Large intestine (tissue), 3 donors: ENCODE measurements around the gene ATP2C2. TPM values are rescaled to one million over a fixed set of nuclear protein-coding genes. Genes with fewer than 3 reads are reported as not detected.

Source experiments
- DNase-seq, 2 donors: peaks; one replicate each; pipeline versions ENCODE4 v3.0.0 to v3.0.0-alpha.2; 2013
- H3K27ac ChIP-seq: one replicate; pipeline ENCODE4 v1.5.1; 2013; ENCODE audit warnings: low read length
- H3K27me3 ChIP-seq: 2 replicates; pipeline ENCODE4 v1.6.1; 2013; ENCODE audit warnings: low read length; ENCODE audit not compliant: control insufficient read depth, insufficient read depth
- H3K36me3 ChIP-seq: 2 replicates; pipeline ENCODE4 v1.6.1; 2013; ENCODE audit warnings: low read length; ENCODE audit not compliant: control insufficient read depth, insufficient read depth
- H3K4me1 ChIP-seq: one replicate; pipeline ENCODE4 v1.6.1; 2013; ENCODE audit warnings: low read length; ENCODE audit not compliant: control insufficient read depth, insufficient read depth
- H3K4me3 ChIP-seq: one replicate; pipeline ENCODE4 v1.5.1; 2013; ENCODE audit warnings: low read length
- H3K9me3 ChIP-seq: one replicate; pipeline ENCODE4 v1.6.1; 2013; ENCODE audit warnings: mild to moderate bottlenecking, low read depth, low read length, moderate library complexity; ENCODE audit not compliant: control insufficient read depth
- WGBS: methylation state at CpG from one replicate; pipeline ENCODE4 v1.1.5; 2013; ENCODE audit warnings: low lambda C conversion rate; ENCODE audit not compliant: insufficient coverage; 5-methylcytosine and 5-hydroxymethylcytosine counted together
- polyA plus RNA-seq: library from polyadenylated mRNA; unstranded; fragments of 120-200 nt; gene quantifications from one replicate; pipeline ENCODE4 v1.2.1, GENCODE V29; 2013

The ATP2C2 gene
- polyA plus RNA-seq, 1 donor = 17.4 TPM

GRCh38 chr16:84504420-84505248 is 136.3 kb downstream of the ATP2C2 start, which contains the start of gene MEAK7:
TSS of gene MEAK7 (minus strand) at chr16:84504659. CDS start at chr16:84498086, 6,573 bp downstream.
- Histone ChIP-seq H3K27me3 (no peaks in the 10 kb centered on the region), H3K4me3 (peak within 1 kb of the TSS; percentile 69), H3K27ac (peak within 1 kb of the TSS; percentile 45), H3K9me3 (no peaks in the 10 kb centered on the region), H3K36me3 (no peaks in the 10 kb centered on the region), H3K4me1 (peaks cover 23% of the 10 kb centered on the region)
- WGBS = 80% methylated on average over 1 of the region's 45 CpGs
- DNase-seq = peak; percentile 97 to 99

GRCh38 chr16:84505249-84506187 is 137.2 kb downstream of the ATP2C2 start:
- H3K4me3 ChIP-seq = peak overlapping the region; percentile 69
- DNase-seq = no peak
- WGBS = no CpG with 5 or more reads among the region's 33 CpGs

GRCh38 chr16:84507011-84507982 is 139.0 kb downstream of the ATP2C2 start:
- WGBS = 88% methylated on average over 5 of the region's 27 CpGs
- peaks cover 20% of the 10 kb centered on the region for H3K4me1 ChIP-seq
- DNase-seq = no peak
- no peaks in the 10 kb centered on the region for H3K36me3 ChIP-seq
- H3K27me3 ChIP-seq = no peaks in the 10 kb centered on the region
- H3K27ac ChIP-seq = no peak overlapping the region
- no peaks in the 10 kb centered on the region for H3K9me3 ChIP-seq
- H3K4me3 ChIP-seq = no peak overlapping the region

More at GRCh38 chr16:84505249-84506187, 137.2 kb downstream of the ATP2C2 start:
- Histone ChIP-seq H3K36me3 (no peaks in the 10 kb centered on the region), H3K9me3 (no peaks in the 10 kb centered on the region), H3K4me1 (peaks cover 23% of the 10 kb centered on the region), H3K27ac (peak overlapping the region; percentile 45), H3K27me3 (no peaks in the 10 kb centered on the region)

GRCh38 chr16:84508502-84508901 is 140.2 kb downstream of the ATP2C2 start:
- peaks cover 16% of the 10 kb centered on the region for H3K4me1 ChIP-seq
- no peaks in the 10 kb centered on the region for H3K27me3 ChIP-seq
- H3K36me3 ChIP-seq = no peaks in the 10 kb centered on the region
- H3K4me3 ChIP-seq = no peak overlapping the region
- H3K27ac ChIP-seq = no peak overlapping the region
- WGBS = 100% methylated on average over 1 of the region's 8 CpGs
- H3K9me3 ChIP-seq = no peaks in the 10 kb centered on the region
- no peak for DNase-seq

- peak in 1 of 2 donors; percentile 31 for DNase-seq
- no peaks in the 10 kb centered on the region for H3K9me3 ChIP-seq
- H3K27me3 ChIP-seq = no peaks in the 10 kb centered on the region
- no peak overlapping the region for H3K4me3 ChIP-seq
- H3K36me3 ChIP-seq = no peaks in the 10 kb centered on the region
- peaks cover 10% of the 10 kb centered on the region for H3K4me1 ChIP-seq
- no peak overlapping the region for H3K27ac ChIP-seq
- no CpG with 5 or more reads among the region's 20 CpGs for WGBS
Measured at GRCh38 chr16:84509032-84509950, 141.0 kb downstream of the ATP2C2 start.

- H3K36me3 ChIP-seq = no peaks in the 10 kb centered on the region
- no peaks in the 10 kb centered on the region for H3K9me3 ChIP-seq
- H3K27me3 ChIP-seq = no peaks in the 10 kb centered on the region
- no peak overlapping the region for H3K4me3 ChIP-seq
- no peak overlapping the region for H3K27ac ChIP-seq
- peaks cover under 1% of the 10 kb centered on the region for H3K4me1 ChIP-seq
- 60% methylated on average over 1 of the region's 21 CpGs for WGBS
- peak; percentile 72 to 79 for DNase-seq
Measured at GRCh38 chr16:84511180-84511800, 143.0 kb downstream of the ATP2C2 start.

- Histone ChIP-seq H3K27ac (no peak overlapping the region), H3K9me3 (no peaks in the 10 kb centered on the region), H3K4me3 (no peak overlapping the region), H3K27me3 (no peaks in the 10 kb centered on the region), H3K4me1 (no peaks in the 10 kb centered on the region), H3K36me3 (no peaks in the 10 kb centered on the region)
- WGBS = no CpG with 5 or more reads among the region's 13 CpGs
- no peak for DNase-seq
Measured at GRCh38 chr16:84511831-84512230, 143.5 kb downstream of the ATP2C2 start.

GRCh38 chr16:84513123-84513522 is 144.8 kb downstream of the ATP2C2 start:
- H3K27ac ChIP-seq = no peak overlapping the region
- WGBS = 100% methylated on average over 1 of the region's 10 CpGs
- DNase-seq = no peak

GRCh38 chr16:84513666-84514065 is 145.3 kb downstream of the ATP2C2 start:
- H3K27ac ChIP-seq = no peak overlapping the region
- no peaks in the 10 kb centered on the region for H3K4me1 ChIP-seq
- no peak for DNase-seq
- H3K9me3 ChIP-seq = no peaks in the 10 kb centered on the region
- WGBS = no CpG with 5 or more reads among the region's 11 CpGs
- H3K27me3 ChIP-seq = no peaks in the 10 kb centered on the region
- no peaks in the 10 kb centered on the region for H3K36me3 ChIP-seq
- no peak overlapping the region for H3K4me3 ChIP-seq

More at GRCh38 chr16:84513123-84513522, 144.8 kb downstream of the ATP2C2 start:
- no peaks in the 10 kb centered on the region for H3K4me1 ChIP-seq
- H3K4me3 ChIP-seq = no peak overlapping the region
- no peaks in the 10 kb centered on the region for H3K36me3 ChIP-seq
- H3K9me3 ChIP-seq = no peaks in the 10 kb centered on the region
- no peaks in the 10 kb centered on the region for H3K27me3 ChIP-seq
